Neural cell (in vitro differentiated cells): ENCODE measurements around the gene BAAT. TPM values are rescaled to one million over a fixed set of nuclear protein-coding genes. Genes with fewer than 3 reads are reported as not detected.

Experiments used
- H2AFZ ChIP-seq: fragments of 200-600, 300-800 bp; sonication (generic), shearing (Covaris generic); 2 replicates; pipeline ENCODE4 v1.6.0; 2014; ENCODE audit warnings: low read depth, mild to moderate bottlenecking, antibody characterized with exemption, low read length, moderate library complexity
- H3F3A ChIP-seq: fragments of 200-600 bp; shearing (Covaris generic); 2 replicates; pipeline ENCODE4 v1.6.1; 2016; ENCODE audit warnings: mild to moderate bottlenecking, moderate library complexity, mixed read lengths, antibody characterized with exemption, low read length; ENCODE audit not compliant: insufficient read depth, poor library complexity, severe bottlenecking
- H3K27ac ChIP-seq: fragments of 200-600, 300-800 bp; sonication (generic), shearing (Covaris generic); 2 replicates; pipeline ENCODE4 v1.5.1; 2014; ENCODE audit warnings: mild to moderate bottlenecking, low read length, moderate library complexity
- H3K27me3 ChIP-seq: fragments of 300-800, 200-600 bp; sonication (generic), shearing (Covaris generic); 2 replicates; pipeline ENCODE4 v1.6.0; 2014; ENCODE audit warnings: mild to moderate bottlenecking, low read depth, low read length, moderate library complexity; ENCODE audit not compliant: insufficient read depth
- H3K36me3 ChIP-seq: fragments of 300-800, 200-600 bp; sonication (generic), shearing (Covaris generic); 2 replicates; pipeline ENCODE4 v1.5.1; 2014; ENCODE audit warnings: mild to moderate bottlenecking, antibody characterized with exemption, low read length, moderate library complexity; ENCODE audit not compliant: insufficient read depth
- H3K4me2 ChIP-seq: fragments of 300-800, 200-600 bp; sonication (generic), shearing (Covaris generic); 2 replicates; pipeline ENCODE4 v1.6.0; 2014; ENCODE audit warnings: mild to moderate bottlenecking, low read length
- H3K4me3 ChIP-seq: fragments of 300-800, 200-600 bp; sonication (generic), shearing (Covaris generic); 2 replicates; pipeline ENCODE4 v1.5.1; 2014; ENCODE audit warnings: mild to moderate bottlenecking, low read length, moderate library complexity
- H3K79me2 ChIP-seq: fragments of 200-600 bp; shearing (Covaris generic); replicated peaks from 2 replicates; pipeline ENCODE4 v1.6.0; 2014; ENCODE audit warnings: mild to moderate bottlenecking, low read length, moderate library complexity; ENCODE audit not compliant: insufficient read depth
- H3K9ac ChIP-seq: fragments of 300-800, 200-600 bp; sonication (generic), shearing (Covaris generic); 2 replicates; pipeline ENCODE4 v1.6.1; 2016; ENCODE audit warnings: mild to moderate bottlenecking, low read length, mixed read lengths
- H3K9me2 ChIP-seq: fragments of 200-600 bp; shearing (Covaris generic); 2 replicates; pipeline ENCODE4 v1.6.1; 2016; ENCODE audit warnings: mild to moderate bottlenecking, low read length, mixed read lengths; ENCODE audit not compliant: insufficient read depth
- H3K9me3 ChIP-seq: fragments of 200-600, 300-800 bp; sonication (generic), shearing (Covaris generic); 2 replicates; pipeline ENCODE4 v1.6.1; 2016; ENCODE audit warnings: mild to moderate bottlenecking, mixed run types, low read length, moderate library complexity, mixed read lengths
- H4K20me1 ChIP-seq: fragments of 200-600 bp; shearing (Covaris generic); 2 replicates; pipeline ENCODE4 v1.6.1; 2016; ENCODE audit warnings: mild to moderate bottlenecking, mixed run types; ENCODE audit not compliant: insufficient read depth
- EP300 ChIP-seq: fragments of 450-650 bp; conservative IDR thresholded peaks from 2 replicates; pipeline ENCODE4 v1.6.1; 2014; ENCODE audit warnings: antibody characterized with exemption, mild to moderate bottlenecking, moderate library complexity; ENCODE audit not compliant: poor library complexity, severe bottlenecking
- EZH2 ChIP-seq: fragments of 200-600, 300-800 bp; shearing (Covaris generic), sonication (generic); IDR thresholded peaks from 2 replicates; pipeline ENCODE4 v1.6.1; 2014; ENCODE audit warnings: antibody characterized with exemption, low read length, borderline replicate concordance, mild to moderate bottlenecking; ENCODE audit not compliant: insufficient read depth, poor library complexity, severe bottlenecking
- MXI1 ChIP-seq: fragments of 450-650 bp; conservative IDR thresholded peaks from 2 replicates; pipeline ENCODE4 v1.6.1; 2014; ENCODE audit warnings: antibody characterized with exemption, mild to moderate bottlenecking; ENCODE audit not compliant: poor library complexity, severe bottlenecking
- POLR2AphosphoS5 ChIP-seq: IDR thresholded peaks from 2 replicates; pipeline ENCODE4 v1.6.1; 2012
- RAD21 ChIP-seq: fragments of 450-650 bp; conservative IDR thresholded peaks from 2 replicates; pipeline ENCODE4 v1.6.1; 2014; ENCODE audit warnings: antibody characterized with exemption, mild to moderate bottlenecking, moderate library complexity
- SMC3 ChIP-seq: fragments of 450-650 bp; conservative IDR thresholded peaks from 2 replicates; pipeline ENCODE4 v1.6.1; 2014; ENCODE audit warnings: antibody characterized with exemption, mild to moderate bottlenecking, moderate library complexity; ENCODE audit not compliant: poor library complexity
- TAF1 ChIP-seq: IDR thresholded peaks from 2 replicates; pipeline ENCODE4 v1.6.1; 2012; ENCODE audit warnings: low read depth
- polyA plus RNA-seq: library from polyadenylated mRNA; depleted of rRNA; stranded (reverse); fragments of >200 nt; gene quantifications from 2 replicates; pipeline ENCODE4 v1.2.3, GENCODE V29; 2014
- TF ChIP-seq, protein P1 (sequence below): IDR thresholded peaks from 2 replicates; pipeline ENCODE4 v1.6.1; 2012; ENCODE audit warnings: borderline replicate concordance
- TF ChIP-seq, protein P2 (sequence below): fragments of 450-650 bp; IDR thresholded peaks from 2 replicates; pipeline ENCODE4 v1.5.1; 2014; ENCODE audit warnings: antibody characterized with exemption, mild to moderate bottlenecking, moderate library complexity; ENCODE audit not compliant: poor library complexity, severe bottlenecking

The BAAT gene
- polyA plus RNA-seq, 1 donor from 2014 or later: 0.61 TPM

DNA sequence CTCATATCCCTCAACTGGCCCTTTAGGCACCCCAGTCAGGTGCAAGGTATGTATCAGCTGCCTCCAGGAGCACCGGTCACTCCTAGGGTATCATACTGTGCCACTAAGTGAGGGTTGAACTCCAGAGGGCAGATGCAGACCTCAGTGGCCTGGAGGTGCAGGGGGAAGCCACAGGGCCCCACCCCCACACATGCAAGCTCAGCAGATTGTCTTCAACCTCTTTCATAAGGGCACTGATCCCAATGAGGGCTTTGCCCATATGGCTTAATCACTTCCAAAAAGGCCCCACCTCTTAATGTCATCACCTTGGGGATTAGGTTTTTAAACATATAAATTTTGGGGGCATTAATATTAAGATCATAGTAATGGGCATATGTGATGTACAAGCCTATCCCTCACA, 28.2 kb downstream of the BAAT start:
- Histone ChIP-seq H3K4me3 (no peak overlapping the region), H3K27ac (no peak overlapping the region), H3K9me2 (no peaks in the 10 kb centered on the region), H3K9me3 (no peaks in the 10 kb centered on the region), H3F3A (no peaks in the 10 kb centered on the region), H3K27me3 (no peaks in the 10 kb centered on the region), H3K36me3 (no peaks in the 10 kb centered on the region), H3K79me2 (no peaks in the 10 kb centered on the region), H3K4me2 (no peak overlapping the region), H2AFZ (no peak overlapping the region), H3K9ac (no peak overlapping the region), H4K20me1 (no peaks in the 10 kb centered on the region)
- no peak for TF ChIP-seq EP300
- TF ChIP-seq MXI1: no peak
- TF ChIP-seq SMC3: no peak
- no peak for TF ChIP-seq EZH2
- no peak for TF ChIP-seq POLR2AphosphoS5
- TF ChIP-seq, protein P1, sequence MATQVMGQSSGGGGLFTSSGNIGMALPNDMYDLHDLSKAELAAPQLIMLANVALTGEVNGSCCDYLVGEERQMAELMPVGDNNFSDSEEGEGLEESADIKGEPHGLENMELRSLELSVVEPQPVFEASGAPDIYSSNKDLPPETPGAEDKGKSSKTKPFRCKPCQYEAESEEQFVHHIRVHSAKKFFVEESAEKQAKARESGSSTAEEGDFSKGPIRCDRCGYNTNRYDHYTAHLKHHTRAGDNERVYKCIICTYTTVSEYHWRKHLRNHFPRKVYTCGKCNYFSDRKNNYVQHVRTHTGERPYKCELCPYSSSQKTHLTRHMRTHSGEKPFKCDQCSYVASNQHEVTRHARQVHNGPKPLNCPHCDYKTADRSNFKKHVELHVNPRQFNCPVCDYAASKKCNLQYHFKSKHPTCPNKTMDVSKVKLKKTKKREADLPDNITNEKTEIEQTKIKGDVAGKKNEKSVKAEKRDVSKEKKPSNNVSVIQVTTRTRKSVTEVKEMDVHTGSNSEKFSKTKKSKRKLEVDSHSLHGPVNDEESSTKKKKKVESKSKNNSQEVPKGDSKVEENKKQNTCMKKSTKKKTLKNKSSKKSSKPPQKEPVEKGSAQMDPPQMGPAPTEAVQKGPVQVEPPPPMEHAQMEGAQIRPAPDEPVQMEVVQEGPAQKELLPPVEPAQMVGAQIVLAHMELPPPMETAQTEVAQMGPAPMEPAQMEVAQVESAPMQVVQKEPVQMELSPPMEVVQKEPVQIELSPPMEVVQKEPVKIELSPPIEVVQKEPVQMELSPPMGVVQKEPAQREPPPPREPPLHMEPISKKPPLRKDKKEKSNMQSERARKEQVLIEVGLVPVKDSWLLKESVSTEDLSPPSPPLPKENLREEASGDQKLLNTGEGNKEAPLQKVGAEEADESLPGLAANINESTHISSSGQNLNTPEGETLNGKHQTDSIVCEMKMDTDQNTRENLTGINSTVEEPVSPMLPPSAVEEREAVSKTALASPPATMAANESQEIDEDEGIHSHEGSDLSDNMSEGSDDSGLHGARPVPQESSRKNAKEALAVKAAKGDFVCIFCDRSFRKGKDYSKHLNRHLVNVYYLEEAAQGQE: no peak
- TF ChIP-seq, protein P2, sequence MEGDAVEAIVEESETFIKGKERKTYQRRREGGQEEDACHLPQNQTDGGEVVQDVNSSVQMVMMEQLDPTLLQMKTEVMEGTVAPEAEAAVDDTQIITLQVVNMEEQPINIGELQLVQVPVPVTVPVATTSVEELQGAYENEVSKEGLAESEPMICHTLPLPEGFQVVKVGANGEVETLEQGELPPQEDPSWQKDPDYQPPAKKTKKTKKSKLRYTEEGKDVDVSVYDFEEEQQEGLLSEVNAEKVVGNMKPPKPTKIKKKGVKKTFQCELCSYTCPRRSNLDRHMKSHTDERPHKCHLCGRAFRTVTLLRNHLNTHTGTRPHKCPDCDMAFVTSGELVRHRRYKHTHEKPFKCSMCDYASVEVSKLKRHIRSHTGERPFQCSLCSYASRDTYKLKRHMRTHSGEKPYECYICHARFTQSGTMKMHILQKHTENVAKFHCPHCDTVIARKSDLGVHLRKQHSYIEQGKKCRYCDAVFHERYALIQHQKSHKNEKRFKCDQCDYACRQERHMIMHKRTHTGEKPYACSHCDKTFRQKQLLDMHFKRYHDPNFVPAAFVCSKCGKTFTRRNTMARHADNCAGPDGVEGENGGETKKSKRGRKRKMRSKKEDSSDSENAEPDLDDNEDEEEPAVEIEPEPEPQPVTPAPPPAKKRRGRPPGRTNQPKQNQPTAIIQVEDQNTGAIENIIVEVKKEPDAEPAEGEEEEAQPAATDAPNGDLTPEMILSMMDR: no peak
- TF ChIP-seq RAD21: no peak
- TF ChIP-seq TAF1: no peak

DNA sequence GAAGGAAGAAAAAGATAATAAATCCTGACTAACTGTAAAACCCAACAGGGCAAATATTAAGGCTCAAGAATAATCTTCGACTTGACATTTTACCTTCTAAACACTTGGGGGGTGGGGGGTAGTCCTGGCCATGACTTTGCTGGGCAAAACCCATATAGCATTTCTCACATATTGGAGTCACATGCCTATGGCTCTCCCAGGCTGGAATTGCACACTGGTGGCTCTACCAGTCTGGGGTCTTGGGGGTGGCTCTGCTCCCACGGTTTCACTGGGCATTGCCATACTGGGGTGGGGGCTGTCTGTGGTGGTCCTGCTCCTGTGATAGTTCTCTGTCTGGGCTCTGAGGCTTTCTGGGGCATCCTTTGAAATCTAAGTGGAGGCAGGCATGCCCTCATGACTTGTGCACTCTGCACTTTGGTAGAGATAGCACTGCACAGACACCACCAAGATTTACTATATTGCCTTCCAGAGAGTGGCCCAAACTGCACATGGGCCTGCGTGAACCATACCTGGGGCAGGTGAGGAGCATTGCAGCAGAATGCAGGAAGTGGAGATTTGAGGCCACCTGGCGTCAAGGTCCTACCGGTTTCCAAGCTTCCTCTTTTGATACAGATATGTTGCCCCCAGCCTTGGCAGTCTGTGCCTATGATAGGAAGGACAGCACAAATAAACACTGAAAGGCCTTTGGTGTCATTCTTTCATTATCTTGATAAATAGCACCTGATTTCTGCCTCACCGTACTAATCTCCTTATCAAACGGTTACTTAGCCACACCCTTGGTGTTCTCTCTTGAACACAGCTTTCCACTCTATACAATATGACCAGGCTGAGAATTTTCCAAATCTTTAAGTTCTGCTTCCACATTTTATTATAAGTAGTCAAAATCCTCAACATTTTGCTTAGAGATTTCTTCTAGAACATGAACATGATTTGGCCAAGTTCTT, 29.8 kb downstream of the BAAT start:
- no peak overlapping the region for H3K9ac ChIP-seq
- H3K36me3 ChIP-seq: no peaks in the 10 kb centered on the region
- no peaks in the 10 kb centered on the region for H3K9me3 ChIP-seq
- no peak overlapping the region for H2AFZ ChIP-seq
- no peak for TF ChIP-seq TAF1
- no peak for TF ChIP-seq RAD21
- TF ChIP-seq, protein P1: no peak
- no peak for TF ChIP-seq EP300
- H3K9me2 ChIP-seq: no peaks in the 10 kb centered on the region
- no peak overlapping the region for H3K27ac ChIP-seq
- H3K27me3 ChIP-seq: no peaks in the 10 kb centered on the region
- H3K79me2 ChIP-seq: no peaks in the 10 kb centered on the region
- no peak overlapping the region for H3K4me3 ChIP-seq
- H4K20me1 ChIP-seq: no peaks in the 10 kb centered on the region
- no peak overlapping the region for H3K4me2 ChIP-seq
- no peaks in the 10 kb centered on the region for H3F3A ChIP-seq
